Loucy (cell line): ENCODE measurements around the gene PRM1.

Source experiments
- H2AFZ ChIP-seq: fragments of 200-600 bp; sonication (generic); 2 replicates; pipeline ENCODE4 v1.6.0; 2016; ENCODE audit warnings: antibody characterized with exemption, mild to moderate bottlenecking, low read length, moderate library complexity
- H3F3A ChIP-seq: fragments of 200-600 bp; 2 replicates; pipeline ENCODE4 v1.6.0; 2016; ENCODE audit warnings: antibody characterized with exemption, low read depth, mild to moderate bottlenecking
- H3K27me3 ChIP-seq: fragments of 200-600 bp; sonication (generic); 2 replicates; pipeline ENCODE4 v1.6.1; 2014; ENCODE audit warnings: low read length, mild to moderate bottlenecking; ENCODE audit not compliant: insufficient read depth, poor library complexity, severe bottlenecking
- H3K36me3 ChIP-seq: fragments of 200-600 bp; sonication (generic); 2 replicates; pipeline ENCODE4 v1.6.1; 2016; ENCODE audit warnings: low read length; ENCODE audit not compliant: insufficient read depth
- H3K4me1 ChIP-seq: fragments of 200-600 bp; sonication (generic); 2 replicates; pipeline ENCODE4 v1.5.1; 2014; ENCODE audit warnings: low read length, mild to moderate bottlenecking; ENCODE audit not compliant: insufficient read depth, poor library complexity, severe bottlenecking
- H3K4me2 ChIP-seq: fragments of 200-600 bp; sonication (generic); 2 replicates; pipeline ENCODE4 v1.6.0; 2014; ENCODE audit warnings: antibody characterized with exemption, low read length, low read depth, mild to moderate bottlenecking; ENCODE audit not compliant: poor library complexity, severe bottlenecking
- H3K4me3 ChIP-seq: fragments of 200-600 bp; sonication (generic); 2 replicates; pipeline ENCODE4 v1.5.1; 2014; ENCODE audit warnings: low read length, mild to moderate bottlenecking, mixed read lengths; ENCODE audit not compliant: poor library complexity, severe bottlenecking
- H3K79me2 ChIP-seq: fragments of 200-600 bp; sonication (generic); 2 replicates; pipeline ENCODE4 v1.6.1; 2014; ENCODE audit warnings: low read length; ENCODE audit not compliant: insufficient read depth
- H3K9ac ChIP-seq: fragments of 200-600 bp; sonication (generic); 2 replicates; pipeline ENCODE4 v1.6.0; 2014; ENCODE audit warnings: mild to moderate bottlenecking, low read depth, low read length, moderate library complexity; ENCODE audit not compliant: poor library complexity, severe bottlenecking
- H3K9me2 ChIP-seq: fragments of 200-600 bp; sonication (generic); replicated peaks from 2 replicates; pipeline ENCODE4 v1.6.1; 2016; ENCODE audit warnings: low read depth, low read length, mixed read lengths
- H3K9me3 ChIP-seq: fragments of 200-600 bp; sonication (generic); 2 replicates; pipeline ENCODE4 v1.6.1; 2014; ENCODE audit warnings: mild to moderate bottlenecking, antibody characterized with exemption, low read length, low read depth; ENCODE audit not compliant: insufficient read depth
- H4K20me1 ChIP-seq: fragments of 200-600 bp; sonication (generic); 2 replicates; pipeline ENCODE4 v1.6.0; 2014; ENCODE audit warnings: antibody characterized with exemption, low read length, mild to moderate bottlenecking; ENCODE audit not compliant: insufficient read depth, poor library complexity, severe bottlenecking
- EZH2phosphoT487 ChIP-seq: fragments of 200-600 bp; IDR thresholded peaks from 2 replicates; pipeline ENCODE4 v1.6.1; 2018; ENCODE audit warnings: antibody characterized with exemption, mild to moderate bottlenecking, moderate library complexity, borderline replicate concordance
- TF ChIP-seq, protein P1 (sequence below): fragments of 200-600 bp; sonication (generic); conservative IDR thresholded peaks from 2 replicates; pipeline ENCODE4 v1.5.1; 2014; ENCODE audit warnings: mild to moderate bottlenecking, antibody characterized with exemption, low read length

Gene PRM1

DNA sequence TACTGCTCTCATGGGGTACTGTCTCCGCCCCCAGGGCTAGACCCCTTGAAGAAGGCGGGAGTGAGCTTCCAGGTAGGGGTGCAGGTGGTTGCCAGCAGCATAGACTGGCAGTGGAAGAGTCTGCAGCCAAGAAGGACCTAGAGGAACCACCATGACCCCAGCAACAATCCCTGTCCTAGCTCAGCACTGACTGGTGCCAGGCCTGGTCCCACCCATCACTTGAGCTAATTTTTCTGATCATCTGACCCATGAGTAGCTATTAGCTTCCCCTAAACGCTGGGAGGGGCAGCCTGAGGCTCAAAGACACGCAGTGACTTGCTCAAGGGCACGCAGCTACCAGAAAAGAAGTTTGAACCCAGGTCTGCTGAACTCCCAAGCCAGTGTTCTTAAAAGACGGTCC lies 8.6 kb downstream of the PRM1 start:
- H3K9me3 ChIP-seq: no peaks in the 10 kb centered on the region
- no peak overlapping the region for H2AFZ ChIP-seq
- H3K79me2 ChIP-seq: no peaks in the 10 kb centered on the region
- TF ChIP-seq, protein P1, sequence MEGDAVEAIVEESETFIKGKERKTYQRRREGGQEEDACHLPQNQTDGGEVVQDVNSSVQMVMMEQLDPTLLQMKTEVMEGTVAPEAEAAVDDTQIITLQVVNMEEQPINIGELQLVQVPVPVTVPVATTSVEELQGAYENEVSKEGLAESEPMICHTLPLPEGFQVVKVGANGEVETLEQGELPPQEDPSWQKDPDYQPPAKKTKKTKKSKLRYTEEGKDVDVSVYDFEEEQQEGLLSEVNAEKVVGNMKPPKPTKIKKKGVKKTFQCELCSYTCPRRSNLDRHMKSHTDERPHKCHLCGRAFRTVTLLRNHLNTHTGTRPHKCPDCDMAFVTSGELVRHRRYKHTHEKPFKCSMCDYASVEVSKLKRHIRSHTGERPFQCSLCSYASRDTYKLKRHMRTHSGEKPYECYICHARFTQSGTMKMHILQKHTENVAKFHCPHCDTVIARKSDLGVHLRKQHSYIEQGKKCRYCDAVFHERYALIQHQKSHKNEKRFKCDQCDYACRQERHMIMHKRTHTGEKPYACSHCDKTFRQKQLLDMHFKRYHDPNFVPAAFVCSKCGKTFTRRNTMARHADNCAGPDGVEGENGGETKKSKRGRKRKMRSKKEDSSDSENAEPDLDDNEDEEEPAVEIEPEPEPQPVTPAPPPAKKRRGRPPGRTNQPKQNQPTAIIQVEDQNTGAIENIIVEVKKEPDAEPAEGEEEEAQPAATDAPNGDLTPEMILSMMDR: no peak
- TF ChIP-seq EZH2phosphoT487: no peak
- no peak overlapping the region for H3K9ac ChIP-seq
- no peaks in the 10 kb centered on the region for H3F3A ChIP-seq
- no peaks in the 10 kb centered on the region for H3K4me1 ChIP-seq
- no peak overlapping the region for H3K4me2 ChIP-seq
- no peak overlapping the region for H3K4me3 ChIP-seq
- no peaks in the 10 kb centered on the region for H3K9me2 ChIP-seq
- H3K36me3 ChIP-seq: no peaks in the 10 kb centered on the region
- no peaks in the 10 kb centered on the region for H4K20me1 ChIP-seq
- no peaks in the 10 kb centered on the region for H3K27me3 ChIP-seq

DNA sequence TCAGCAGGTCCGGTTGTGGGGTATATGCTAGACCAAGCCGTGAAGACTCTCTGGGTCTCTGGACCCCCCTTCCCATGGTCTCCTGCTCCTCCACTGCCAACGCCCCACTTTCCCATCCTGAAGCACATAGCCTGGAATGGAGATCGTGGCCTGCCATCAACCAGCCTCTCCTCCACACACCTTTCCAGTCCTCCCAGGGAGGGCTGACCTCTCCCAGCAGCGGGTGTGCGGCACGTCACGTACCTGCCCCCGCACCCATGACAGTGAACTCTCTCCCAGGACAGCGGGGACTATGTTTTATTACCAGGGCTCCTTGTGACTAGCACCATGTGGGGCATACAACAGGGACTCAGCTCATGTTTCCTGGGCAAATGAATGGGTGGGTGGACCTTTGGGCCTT lies 9.5 kb downstream of the PRM1 start:
- Histone ChIP-seq H3K79me2 (no peaks in the 10 kb centered on the region), H4K20me1 (no peaks in the 10 kb centered on the region), H3K9ac (no peak overlapping the region), H3K4me3 (no peak overlapping the region), H3K9me2 (no peaks in the 10 kb centered on the region), H2AFZ (no peak overlapping the region), H3K4me1 (no peaks in the 10 kb centered on the region), H3K9me3 (no peaks in the 10 kb centered on the region), H3K4me2 (no peak overlapping the region), H3K27me3 (no peaks in the 10 kb centered on the region), H3F3A (no peaks in the 10 kb centered on the region), H3K36me3 (no peaks in the 10 kb centered on the region)
- TF ChIP-seq, protein P1: no peak
- no peak for TF ChIP-seq EZH2phosphoT487

DNA sequence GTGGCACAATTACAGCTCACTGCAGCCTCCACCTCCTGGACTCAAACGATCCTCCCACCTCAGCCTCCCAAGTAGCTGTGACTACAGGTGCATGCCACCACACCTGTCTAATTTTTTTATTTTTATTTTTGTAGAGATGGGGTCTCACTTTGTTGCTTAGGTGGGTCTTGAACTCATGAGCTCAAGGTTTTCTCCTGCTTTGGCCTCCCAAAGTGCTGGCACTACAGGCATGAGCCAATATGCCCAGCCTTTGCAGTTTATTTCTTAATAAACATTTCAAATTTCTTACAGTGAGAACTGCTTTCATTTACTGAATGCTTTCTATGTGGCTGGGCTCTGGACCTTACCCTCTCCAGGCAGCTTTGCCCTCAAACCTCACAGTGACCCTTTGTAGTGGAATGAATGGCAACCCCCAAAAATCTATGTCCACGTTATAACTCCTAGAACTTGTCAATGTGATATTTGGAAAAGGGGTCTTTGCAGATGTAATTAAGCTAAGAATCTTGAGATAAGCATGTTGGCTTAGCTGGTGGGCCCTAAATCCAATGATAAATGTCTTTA lies 10.4 kb downstream of the PRM1 start:
- Histone ChIP-seq H3K4me2 (no peak overlapping the region), H3K27me3 (no peaks in the 10 kb centered on the region), H2AFZ (no peak overlapping the region), H3K36me3 (no peaks in the 10 kb centered on the region), H3K79me2 (no peaks in the 10 kb centered on the region), H3K9ac (no peak overlapping the region), H3K4me3 (no peak overlapping the region), H3K4me1 (no peaks in the 10 kb centered on the region), H4K20me1 (no peaks in the 10 kb centered on the region), H3K9me3 (no peaks in the 10 kb centered on the region), H3F3A (no peaks in the 10 kb centered on the region), H3K9me2 (no peaks in the 10 kb centered on the region)
- TF ChIP-seq, protein P1: no peak
- no peak for TF ChIP-seq EZH2phosphoT487
